HG03175 (cell line): ENCODE results near the gene SPPL3.
"Not testable (repeated sequence)": the region's sequence is repeated elsewhere in the genome, so short reads cannot be mapped to it uniquely, and the experiment has no call there.

ENCODE experiments used
- ATAC-seq: cut with Tn5 transposase; IDR thresholded peaks from one replicate; pipeline ENCODE4 v1.9.1; 2021; ENCODE audit warnings: mild to moderate bottlenecking, moderate library complexity; ENCODE audit not compliant: unreplicated experiment

SPPL3 gene, protein sequence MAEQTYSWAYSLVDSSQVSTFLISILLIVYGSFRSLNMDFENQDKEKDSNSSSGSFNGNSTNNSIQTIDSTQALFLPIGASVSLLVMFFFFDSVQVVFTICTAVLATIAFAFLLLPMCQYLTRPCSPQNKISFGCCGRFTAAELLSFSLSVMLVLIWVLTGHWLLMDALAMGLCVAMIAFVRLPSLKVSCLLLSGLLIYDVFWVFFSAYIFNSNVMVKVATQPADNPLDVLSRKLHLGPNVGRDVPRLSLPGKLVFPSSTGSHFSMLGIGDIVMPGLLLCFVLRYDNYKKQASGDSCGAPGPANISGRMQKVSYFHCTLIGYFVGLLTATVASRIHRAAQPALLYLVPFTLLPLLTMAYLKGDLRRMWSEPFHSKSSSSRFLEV

DNA sequence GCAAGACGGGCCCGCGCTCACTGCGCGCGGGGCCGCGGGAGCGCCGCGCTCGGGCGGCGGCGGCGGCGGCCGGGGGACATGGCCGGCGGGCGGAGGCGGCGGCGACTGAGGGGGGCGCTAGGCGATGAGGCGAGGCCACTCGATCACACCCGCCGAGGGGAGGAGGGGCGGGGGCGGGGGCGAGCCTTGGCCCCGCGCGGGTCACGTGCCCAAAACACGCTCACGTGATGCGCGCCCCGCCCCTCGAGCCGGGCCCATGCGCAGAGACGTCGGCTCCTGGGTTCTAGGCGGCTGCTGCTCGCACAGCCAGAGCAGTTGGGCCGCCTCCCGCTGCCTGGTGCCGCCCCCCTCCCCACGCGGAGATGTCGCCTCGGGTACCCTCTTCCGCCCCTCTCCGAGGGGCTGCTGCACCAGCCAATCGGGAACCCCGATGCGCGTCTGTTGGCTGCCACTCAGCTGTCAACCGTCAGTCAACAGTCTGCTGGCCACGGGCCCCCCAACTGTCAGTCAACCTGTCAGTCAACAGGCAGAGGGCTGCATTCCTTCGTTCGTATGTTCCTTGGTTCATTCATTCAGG lies at the start of gene SPPL3:
Gene SPPL3, minus strand, starts transcription at position 162 of the 577 bp plus-strand sequence. CDS start 491 bp downstream, outside the sequence.
- peak; percentile 62 for ATAC-seq

DNA sequence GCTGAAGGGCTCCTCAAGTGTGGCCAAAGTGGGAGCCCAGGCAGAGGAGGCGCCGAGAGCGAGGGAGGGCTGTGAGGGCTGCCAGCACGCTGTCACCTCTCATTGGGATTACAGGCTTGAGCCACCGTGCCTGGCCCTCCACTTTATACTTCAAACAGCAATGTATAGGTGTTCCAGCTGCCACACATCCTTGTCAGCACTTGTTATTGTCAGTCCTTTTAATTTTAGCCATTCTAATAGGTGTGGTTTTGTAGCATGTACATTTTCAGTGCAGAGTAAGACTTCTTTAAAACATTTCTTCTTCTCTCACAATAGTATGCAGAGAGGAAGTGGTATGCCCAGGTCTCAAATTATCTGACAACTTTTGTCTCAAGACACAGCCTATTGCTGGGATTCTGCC lies 46.6 kb upstream of the SPPL3 start:
- no peak for ATAC-seq

DNA sequence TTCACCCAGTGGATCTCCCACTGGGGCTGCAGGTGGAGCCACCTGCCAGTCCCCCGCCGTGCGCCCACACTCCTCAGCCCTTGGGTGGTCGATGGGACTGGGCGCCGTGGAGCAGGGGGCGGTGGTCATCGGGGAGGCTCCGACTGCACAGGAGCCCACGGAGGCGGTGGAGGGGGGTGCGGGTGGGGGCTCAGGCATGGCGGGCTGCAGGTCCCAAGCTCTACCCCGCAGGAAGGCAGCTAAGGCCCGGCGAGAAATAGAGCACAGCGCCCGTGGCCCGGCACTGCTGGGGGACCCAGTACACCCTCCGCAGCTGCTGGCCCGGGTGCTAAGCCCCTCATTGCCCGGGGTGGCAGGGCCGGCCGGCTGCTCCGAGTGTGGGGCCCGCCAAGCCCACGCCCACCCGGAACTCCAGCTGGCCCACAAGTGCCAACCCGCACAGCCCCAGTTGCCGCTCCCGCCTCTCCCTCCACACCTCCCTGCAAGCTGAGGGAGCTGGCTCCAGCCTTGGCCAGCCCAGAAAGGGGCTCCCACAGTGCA lies 46.2 kb upstream of the SPPL3 start:
- not testable (repeated sequence) for ATAC-seq

DNA sequence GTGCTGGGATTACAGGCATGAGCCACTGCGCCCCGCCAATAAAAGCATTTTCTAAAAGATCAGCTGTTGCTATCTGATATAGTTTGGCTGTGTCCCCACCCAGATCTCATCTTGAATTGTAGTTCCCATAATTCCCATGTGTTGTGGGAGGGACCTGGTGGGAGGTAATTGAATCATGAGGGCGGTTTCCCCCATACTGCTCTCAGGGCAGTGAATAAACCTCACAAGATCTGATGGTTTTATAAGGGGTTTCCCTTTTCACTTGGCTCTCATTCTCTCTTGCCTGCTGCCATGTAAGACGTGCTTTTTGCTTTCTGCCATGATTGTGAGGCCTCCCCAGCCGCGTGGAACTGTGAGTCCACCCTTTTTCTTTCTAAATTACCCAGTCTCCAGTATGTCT lies 41.4 kb upstream of the SPPL3 start:
- ATAC-seq, result not testable (repeated sequence)

- no peak for ATAC-seq
These were observed 40.6 kb upstream of the SPPL3 start for GRCh38 chr12:120944645-120945217.

GRCh38 chr12:120943482-120943881 lies 39.3 kb upstream of the SPPL3 start:
- no peak for ATAC-seq

GRCh38 chr12:120941846-120942405 lies 37.8 kb upstream of the SPPL3 start:
- no peak for ATAC-seq

- ATAC-seq, result no peak
These were observed 37.3 kb upstream of the SPPL3 start for GRCh38 chr12:120941412-120941811.

GRCh38 chr12:120940799-120941198 lies 36.6 kb upstream of the SPPL3 start:
- ATAC-seq, result no peak

DNA sequence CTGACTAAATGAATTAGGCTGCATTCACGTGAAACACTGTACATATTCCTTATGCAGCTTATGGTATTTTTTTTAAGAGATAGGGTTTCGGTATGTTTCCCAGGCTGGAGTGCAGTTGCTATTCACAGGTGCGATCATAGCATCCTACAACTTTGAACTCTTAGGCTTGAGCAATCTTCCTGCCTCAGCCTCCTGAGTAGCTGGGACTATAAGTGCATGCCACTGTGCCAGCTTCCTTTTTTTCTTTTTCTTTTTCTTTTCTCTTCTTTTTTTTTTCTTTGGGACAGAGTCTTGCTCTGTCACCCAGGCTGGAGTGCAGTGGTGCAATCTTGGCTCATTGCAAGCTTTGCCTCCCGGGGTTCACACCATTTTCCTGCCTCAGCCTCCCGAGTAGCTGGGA lies 35.8 kb upstream of the SPPL3 start:
- ATAC-seq, result no peak

GRCh38 chr12:120939523-120939922 lies 35.4 kb upstream of the SPPL3 start:
- no peak for ATAC-seq

DNA sequence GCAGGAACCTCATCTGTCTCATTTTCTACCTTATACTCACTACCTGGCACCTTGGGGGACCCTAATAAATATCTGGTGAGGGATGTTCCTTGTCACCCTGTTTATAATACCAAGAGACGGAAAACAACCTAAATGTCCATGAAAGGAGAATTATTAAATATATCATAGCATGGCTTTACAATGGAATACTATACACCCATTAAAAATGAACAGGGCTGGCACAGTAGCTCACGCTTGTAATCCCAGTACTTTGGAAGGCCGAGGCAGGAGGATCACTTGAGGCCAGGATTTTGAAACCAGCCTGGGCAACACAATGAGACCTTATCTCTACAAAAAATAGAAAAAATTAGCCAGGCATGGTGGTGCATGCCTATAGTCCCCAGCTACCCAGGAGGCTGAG lies 34.3 kb upstream of the SPPL3 start:
- no peak for ATAC-seq

DNA sequence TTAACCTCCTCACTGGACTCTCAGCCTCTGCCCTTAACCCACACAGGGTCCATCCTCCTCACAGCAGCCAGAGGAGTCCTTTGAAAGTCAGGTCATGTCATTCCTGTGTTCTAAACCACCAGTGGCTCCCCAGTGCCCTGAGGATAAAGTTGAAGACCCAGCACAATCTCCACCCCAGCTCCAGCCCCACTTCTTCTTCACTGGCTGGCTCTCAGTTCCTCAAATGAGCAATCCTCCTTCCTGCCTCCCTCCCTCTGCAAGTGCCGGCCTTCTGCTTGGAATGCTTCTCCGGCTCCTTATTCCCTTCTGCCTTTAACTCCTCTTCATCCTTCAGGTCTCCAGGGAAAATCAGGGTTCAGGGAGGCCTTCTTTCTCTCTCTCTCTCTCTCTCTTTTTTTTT lies 32.0 kb upstream of the SPPL3 start:
- no peak for ATAC-seq

DNA sequence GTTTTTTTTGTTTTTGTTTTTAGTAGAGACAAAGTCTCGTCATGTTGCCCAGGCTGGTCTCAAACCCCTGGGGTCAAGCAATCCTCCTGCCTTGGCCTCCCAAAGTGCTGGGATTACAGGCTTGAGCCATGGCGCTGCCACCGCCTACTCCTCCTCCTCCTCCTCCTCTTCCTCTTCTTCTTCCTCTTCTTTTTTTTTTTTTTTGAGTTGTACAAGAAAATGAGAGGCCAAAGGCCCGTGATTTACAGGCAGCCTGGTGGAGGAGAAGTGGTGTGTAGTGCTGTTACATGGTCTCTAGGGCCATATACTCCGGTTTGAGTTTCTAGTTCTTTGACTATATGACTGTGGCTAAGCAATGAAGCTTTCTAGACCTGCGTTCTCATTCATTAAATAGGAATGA lies 29.6 kb upstream of the SPPL3 start:
- no peak for ATAC-seq

DNA sequence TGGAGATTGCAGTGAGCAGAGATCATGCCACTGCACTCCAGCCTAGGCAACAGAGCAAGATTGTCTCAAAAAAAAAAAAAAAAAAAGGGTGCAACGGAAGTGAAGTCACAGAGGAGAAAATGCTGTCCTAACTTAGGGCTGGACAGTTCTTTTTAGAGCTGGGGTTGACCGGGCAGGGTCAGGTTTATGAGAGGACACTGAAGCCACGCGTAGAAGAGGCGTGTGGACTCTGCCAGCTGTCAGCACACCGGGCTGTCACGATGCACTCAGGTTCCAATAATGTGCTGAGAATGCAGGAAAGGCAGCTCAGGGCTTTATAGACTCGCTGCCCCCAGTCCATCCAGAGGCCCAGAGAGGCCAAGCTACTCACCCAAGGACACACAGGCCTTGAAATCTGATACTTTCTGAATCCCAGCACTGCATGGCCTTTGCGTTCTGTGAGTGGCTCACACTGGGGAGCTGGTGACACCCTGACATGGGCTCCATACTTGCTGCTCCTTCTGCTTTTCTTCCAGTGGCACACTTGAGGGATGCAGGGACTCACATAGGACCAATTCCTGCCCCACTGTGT lies 28.9 kb upstream of the SPPL3 start:
- no peak for ATAC-seq

- ATAC-seq, result no peak
These were observed 27.9 kb upstream of the SPPL3 start for GRCh38 chr12:120932058-120932457.

GRCh38 chr12:120930032-120930431 lies 25.9 kb upstream of the SPPL3 start:
- ATAC-seq, result no peak

- ATAC-seq, result no peak
These were observed 24.9 kb upstream of the SPPL3 start for GRCh38 chr12:120928864-120929652.

GRCh38 chr12:120925740-120926563 lies 21.8 kb upstream of the SPPL3 start:
- ATAC-seq, result no peak

GRCh38 chr12:120922279-120922678 lies 18.1 kb upstream of the SPPL3 start:
- ATAC-seq, result no peak
